T-helper 1 cell treated with Interleukin-12 subunit alpha and Interleukin-12 subunit beta and Interleukin-4 antibody, amounts not matched to agents 30 ng/mL and 1 ng/mL, for 36 hours (primary cell): ENCODE measurements around the gene EIF4A3. TPM values are rescaled to one million over a fixed set of nuclear protein-coding genes. Genes with fewer than 3 reads are reported as not detected.

ENCODE experiments used
- intact Hi-C: fragments of 100-400 bp; cut with micrococcal nuclease; formaldehyde crosslinking; loops from one replicate; pipeline ENCODE4 v1.15.1; 2024
- total RNA-seq: library from RNA; stranded (reverse); gene quantifications from 2 replicates; pipeline ENCODE4 v1.2.3, GENCODE V29; 2022

Gene EIF4A3
- total RNA-seq, 1 donor from 2014 or later, result 121 TPM

DNA sequence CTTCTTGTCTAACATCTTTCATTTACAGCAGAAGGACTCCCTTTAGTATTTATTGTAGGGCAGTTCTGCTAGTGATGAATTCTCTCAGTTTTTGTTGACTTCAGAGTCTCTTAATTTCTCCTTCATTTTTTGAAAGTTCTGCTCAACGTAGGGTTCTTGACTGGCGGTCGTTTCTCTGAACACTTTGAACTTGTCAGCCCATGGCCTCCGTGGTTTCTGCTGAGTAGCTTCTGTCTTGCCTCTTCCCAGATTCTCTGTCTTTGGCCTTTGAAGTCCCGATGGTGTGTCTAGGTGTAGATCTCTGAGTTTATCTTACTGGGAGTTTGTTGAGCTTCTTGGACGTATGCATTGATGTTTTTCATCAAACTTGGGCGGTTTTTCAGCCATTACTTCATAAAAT is 32.2 kb downstream of the EIF4A3 start:
- intact Hi-C loops, result no loop called here

- intact Hi-C loops, result no loop called here
These were observed 33.9 kb downstream of the EIF4A3 start for GRCh38 chr17:80113033-80113484.

- intact Hi-C loops, result no loop called here
These were observed 34.4 kb downstream of the EIF4A3 start for GRCh38 chr17:80112471-80113032.

DNA sequence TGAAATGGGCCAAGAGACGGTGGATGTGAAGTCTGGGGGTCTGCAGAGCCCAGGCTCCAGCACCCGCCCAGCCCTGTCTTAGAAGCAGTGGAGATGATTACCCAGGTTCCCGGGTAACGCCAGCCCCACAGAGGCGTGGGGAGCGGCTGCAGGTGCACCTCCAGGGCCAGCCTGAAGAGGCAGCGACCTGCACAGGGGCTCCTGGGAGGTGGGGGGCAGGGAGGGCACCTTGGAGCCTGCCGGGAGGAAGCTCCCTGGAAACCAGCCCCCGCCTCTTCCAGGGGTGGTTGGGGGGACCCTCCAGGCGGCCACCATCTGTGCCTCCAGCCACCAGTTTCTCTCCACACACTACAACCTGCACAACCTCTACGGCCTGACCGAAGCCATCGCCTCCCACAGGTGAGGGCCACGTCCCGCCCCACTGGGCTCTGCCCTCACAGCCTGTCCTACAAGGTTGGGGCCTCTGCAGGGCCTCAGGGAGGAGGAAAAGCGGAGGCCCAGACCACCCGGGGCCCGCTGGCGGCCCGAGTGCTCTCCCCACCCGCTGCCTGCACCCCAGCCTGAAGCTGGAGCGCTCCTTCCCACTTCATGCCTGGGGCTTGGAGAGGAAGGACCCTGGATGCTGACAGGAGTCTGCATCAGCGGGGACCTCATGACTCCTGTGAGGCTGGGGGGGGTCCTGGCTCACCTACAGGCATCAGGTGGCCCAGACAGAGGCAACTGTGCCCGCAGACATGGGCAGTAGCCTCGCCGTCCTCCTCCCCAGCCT is 35.0 kb downstream of the EIF4A3 start:
- intact Hi-C loops, result no loop called here

- intact Hi-C loops, result no loop called here
These were observed 35.8 kb downstream of the EIF4A3 start for GRCh38 chr17:80110927-80111701.

GRCh38 chr17:80110447-80110812 is 36.5 kb downstream of the EIF4A3 start:
- intact Hi-C loops, result no loop called here

DNA sequence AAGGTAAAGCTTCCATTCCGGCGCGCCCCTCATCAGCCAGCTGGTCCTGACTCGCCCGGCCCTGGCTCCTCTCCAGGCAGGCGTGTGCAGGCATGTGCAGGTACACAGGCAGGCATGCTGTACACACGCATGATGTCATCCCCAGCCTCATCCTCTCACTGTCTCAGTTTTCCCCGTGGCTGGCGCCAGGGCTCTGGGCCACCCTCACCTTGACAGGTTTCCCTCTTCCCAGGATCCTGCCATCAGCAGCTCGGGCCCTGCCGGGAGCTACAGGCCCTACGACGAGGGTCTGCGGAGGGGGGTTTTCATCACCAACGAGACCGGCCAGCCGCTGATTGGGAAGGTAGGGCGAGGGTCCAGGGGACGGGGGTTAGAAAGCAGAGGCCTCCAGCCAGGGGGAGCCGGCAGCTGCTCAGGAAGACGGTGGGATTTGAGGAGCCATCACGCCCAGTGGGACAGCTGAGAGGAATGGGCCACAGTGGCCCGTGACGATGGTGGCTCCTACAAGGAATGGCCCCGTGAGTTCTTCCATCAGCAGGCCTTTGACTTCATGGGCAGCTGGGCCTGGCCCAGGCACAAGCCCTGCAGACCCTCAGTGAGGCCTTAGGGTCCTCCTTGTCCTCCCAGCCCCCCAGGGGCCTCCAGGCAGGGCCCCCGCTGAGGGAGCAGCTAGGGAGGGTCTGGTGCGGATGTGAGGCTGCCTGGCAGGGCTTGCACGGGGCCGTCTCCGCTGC is 37.0 kb downstream of the EIF4A3 start:
- intact Hi-C loops, result no loop called here

DNA sequence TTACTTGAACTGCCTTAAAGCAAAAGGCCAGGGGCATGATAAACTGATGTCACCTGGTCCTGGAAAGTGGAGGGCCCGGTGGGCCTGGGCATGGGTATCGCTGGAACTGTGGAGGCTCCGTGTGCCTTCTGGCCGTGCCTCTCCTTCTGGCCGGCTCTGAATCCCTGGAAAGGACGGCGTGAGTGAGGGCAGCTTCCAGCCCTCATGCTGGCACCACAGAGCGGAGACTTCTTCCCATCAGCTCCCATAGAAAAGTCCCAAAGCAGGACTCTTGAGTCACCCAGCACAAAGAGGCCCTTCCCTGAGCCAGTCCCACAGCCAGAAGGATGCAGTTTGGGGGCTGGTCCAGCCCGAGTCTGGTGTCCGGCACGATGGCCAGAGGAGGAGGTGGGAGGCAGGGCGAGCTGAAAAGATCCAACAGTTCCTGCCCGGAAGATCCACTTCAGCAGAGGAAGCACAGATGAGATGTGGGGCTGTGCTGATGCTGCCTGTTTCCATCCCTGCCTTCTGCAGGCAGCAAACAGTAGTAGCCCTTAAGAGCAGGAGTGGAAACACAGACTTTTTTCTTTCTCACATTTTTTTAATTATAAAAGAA is 37.8 kb downstream of the EIF4A3 start:
- intact Hi-C loops, result no loop called here

DNA sequence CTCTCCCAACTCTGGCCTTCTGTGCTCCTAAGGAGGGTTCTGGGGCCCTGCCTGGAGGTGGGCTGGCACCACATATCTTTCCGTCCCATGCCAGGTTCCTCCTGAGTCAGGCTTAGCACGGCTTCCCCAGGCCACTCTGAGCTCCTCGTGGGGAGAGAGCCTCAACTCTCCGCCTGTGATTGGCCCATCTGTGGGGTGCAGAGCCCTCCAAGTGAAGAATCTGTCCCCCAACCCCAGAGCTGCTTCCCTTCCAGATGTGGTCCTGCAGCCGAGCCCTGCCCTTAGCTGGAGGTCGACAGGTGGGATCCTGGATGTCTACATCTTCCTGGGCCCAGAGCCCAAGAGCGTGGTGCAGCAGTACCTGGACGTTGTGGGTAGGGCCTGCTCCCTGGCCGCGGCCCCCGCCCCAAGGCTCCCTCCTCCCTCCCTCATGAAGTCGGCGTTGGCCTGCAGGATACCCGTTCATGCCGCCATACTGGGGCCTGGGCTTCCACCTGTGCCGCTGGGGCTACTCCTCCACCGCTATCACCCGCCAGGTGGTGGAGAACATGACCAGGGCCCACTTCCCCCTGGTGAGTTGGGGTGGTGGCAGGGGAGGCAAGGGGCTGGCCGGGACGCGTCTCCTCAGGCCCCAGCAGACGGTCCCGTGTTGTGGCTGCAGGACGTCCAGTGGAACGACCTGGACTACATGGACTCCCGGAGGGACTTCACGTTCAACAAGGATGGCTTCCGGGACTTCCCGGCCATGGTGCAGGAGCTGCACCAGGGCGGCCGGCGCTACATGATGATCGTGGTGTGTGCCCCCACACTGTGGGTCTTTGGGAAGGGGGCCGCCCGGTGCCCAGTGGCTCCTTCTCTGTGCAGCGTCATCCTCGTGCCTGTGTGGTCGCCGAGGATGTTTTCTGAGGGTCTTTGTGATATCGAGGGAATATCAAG is 38.6 kb downstream of the EIF4A3 start:
- intact Hi-C loops, result no loop called here

DNA sequence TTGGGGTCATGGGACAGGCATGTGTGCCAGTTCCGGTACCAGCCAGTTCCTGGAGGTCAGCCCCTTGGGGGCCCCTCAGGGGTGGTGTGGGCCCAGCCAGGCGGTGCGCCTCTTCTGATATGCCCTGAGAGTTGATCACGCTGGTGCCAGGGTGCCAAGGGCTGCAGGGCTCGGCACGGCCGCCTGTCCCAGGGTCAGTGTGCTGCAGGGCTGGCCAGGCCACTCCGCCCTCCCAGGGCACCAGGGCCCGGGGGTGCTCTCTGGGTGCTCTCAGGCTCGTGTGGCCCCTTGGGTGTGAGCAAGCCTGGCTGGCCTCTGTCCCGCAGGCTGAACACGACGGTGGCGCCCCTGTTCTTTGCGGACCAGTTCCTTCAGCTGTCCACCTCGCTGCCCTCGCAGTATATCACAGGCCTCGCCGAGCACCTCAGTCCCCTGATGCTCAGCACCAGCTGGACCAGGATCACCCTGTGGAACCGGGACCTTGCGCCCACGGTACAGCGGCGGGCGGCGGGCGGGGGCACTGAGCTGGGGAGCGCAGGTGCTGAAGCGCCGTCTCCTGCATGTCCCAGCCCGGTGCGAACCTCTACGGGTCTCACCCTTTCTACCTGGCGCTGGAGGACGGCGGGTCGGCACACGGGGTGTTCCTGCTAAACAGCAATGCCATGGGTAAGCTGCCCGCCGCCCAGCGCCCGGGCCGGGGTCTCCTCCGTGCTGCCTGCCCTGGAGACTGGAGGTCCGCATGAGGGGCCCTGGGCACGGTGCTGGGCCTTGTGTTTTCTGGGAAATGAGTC is 39.5 kb downstream of the EIF4A3 start:
- intact Hi-C loops, result no loop called here

GRCh38 chr17:80106751-80107150 is 40.2 kb downstream of the EIF4A3 start:
- intact Hi-C loops, result no loop called here

GRCh38 chr17:80106176-80106575 is 40.8 kb downstream of the EIF4A3 start:
- intact Hi-C loops, result no loop called here

GRCh38 chr17:80105762-80106161 is 41.2 kb downstream of the EIF4A3 start:
- intact Hi-C loops, result no loop called here

GRCh38 chr17:80104956-80105375 is 42.0 kb downstream of the EIF4A3 start:
- intact Hi-C loops, result loop anchor here (5.0 kb wide), 1 partner anchor 268 kb away; the partner anchor contains the start of gene CBX4

DNA sequence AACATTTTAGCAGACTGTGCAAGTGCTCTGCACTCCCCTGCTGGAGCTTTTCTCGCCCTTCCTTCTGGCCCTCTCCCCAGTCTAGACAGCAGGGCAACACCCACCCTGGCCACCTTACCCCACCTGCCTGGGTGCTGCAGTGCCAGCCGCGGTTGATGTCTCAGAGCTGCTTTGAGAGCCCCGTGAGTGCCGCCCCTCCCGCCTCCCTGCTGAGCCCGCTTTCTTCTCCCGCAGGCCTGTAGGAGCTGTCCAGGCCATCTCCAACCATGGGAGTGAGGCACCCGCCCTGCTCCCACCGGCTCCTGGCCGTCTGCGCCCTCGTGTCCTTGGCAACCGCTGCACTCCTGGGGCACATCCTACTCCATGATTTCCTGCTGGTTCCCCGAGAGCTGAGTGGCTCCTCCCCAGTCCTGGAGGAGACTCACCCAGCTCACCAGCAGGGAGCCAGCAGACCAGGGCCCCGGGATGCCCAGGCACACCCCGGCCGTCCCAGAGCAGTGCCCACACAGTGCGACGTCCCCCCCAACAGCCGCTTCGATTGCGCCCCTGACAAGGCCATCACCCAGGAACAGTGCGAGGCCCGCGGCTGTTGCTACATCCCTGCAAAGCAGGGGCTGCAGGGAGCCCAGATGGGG is 42.5 kb downstream of the EIF4A3 start:
- intact Hi-C loops, result loop anchor here (5.0 kb wide), 1 partner anchor 267 kb away; the partner anchor contains the start of gene CBX4

GRCh38 chr17:80103449-80104085 is 43.4 kb downstream of the EIF4A3 start:
- intact Hi-C loops, result loop anchor here (5.0 kb wide), 1 partner anchor 266 kb away; the partner anchor contains the start of gene CBX4

DNA sequence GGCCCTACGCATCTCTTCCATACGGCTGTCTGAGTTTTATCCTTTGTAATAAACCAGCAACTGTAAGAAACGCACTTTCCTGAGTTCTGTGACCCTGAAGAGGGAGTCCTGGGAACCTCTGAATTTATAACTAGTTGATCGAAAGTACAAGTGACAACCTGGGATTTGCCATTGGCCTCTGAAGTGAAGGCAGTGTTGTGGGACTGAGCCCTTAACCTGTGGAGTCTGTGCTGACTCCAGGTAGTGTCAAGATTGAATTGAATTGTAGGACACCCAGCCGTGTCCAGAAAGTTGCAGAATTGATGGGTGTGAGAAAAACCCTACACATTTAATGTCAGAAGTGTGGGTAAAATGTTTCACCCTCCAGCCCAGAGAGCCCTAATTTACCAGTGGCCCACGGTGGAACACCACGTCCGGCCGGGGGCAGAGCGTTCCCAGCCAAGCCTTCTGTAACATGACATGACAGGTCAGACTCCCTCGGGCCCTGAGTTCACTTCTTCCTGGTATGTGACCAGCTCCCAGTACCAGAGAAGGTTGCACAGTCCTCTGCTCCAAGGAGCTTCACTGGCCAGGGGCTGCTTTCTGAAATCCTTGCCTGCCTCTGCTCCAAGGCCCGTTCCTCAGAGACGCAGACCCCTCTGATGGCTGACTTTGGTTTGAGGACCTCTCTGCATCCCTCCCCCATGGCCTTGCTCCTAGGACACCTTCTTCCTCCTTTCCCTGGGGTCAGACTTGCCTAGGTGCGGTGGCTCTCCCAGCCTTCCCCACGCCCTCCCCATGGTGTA is 44.1 kb downstream of the EIF4A3 start:
- intact Hi-C loops, result loop anchor here (5.0 kb wide), 1 partner anchor 266 kb away; the partner anchor contains the start of gene CBX4
